Measurements from ENCODE around the gene TEAD3. TPM values are rescaled to one million over a fixed set of nuclear protein-coding genes. Genes with fewer than 3 reads are reported as not detected.

TEAD3 gene
- polyA plus RNA-seq, 5 donors = 32.0 to 56.7 (median 48.4) TPM

DNA sequence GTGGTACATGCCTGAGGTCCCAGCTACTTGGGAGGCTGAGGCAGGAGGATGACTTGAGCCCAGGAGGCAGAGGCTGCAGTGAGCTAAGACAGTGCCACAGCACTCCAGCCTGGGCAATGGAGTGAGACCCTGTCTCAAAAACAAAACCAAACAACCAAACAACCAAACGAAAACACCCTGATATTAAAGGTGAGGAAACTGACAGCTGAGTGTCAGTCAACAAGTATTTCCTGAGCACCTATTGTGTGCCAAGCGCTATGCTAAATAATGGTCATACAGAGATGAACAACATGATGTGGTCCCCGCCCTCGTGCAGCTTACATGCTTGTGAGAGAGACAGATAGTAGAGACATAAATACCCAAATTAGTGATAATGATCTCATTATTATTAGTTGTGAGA, 17.7 kb upstream of the TEAD3 start:
- no peak for DNase-seq

GRCh38 chr6:35512740-35513139, 15.9 kb upstream of the TEAD3 start, which contains the start of gene TULP1:
TSS of gene TULP1 (minus strand) at chr6:35512896. CDS start at chr6:35512858, 38 bp downstream.
- no peak for DNase-seq

DNA sequence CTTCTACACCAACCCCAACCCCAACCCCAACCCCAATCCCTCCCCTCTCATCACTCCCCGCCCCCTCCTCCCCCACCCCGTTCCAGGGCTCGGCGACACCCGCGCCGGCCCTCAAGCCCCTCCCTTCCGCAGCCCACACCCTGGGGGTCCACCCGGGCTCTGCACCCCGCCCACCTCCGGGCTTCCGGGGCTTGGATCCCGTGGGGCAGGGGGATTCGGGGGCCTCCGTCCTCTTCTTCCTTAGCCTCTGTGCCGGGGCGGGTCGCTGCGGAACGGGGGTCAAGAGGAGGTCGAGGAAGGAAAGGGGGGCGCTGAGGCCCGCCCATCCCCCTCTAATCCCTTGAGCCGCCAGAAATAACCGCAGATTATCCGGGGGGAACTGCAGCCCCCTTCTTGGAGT, 15.1 kb upstream of the TEAD3 start:
- DNase-seq = no peak

DNA sequence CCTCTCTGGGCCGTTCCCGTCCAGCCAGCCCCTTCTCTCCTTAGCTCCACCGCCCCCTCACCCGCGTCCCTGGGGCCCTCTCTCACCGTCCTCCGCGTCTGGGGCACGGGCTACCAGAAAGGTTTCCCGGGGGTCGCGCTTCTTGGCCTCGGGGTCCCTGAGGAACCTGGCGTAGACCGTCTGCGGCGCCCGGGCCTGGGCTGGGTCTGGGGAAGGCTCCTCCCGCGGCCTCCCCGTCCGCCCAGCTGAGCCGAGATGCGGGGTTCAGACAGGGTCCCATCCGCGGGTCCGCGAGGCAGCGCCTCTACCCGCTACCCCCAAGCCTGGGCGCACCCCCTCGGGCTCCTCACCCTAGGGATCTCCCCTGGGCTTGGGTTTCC, 14.7 kb upstream of the TEAD3 start:
- no peak for DNase-seq

DNA sequence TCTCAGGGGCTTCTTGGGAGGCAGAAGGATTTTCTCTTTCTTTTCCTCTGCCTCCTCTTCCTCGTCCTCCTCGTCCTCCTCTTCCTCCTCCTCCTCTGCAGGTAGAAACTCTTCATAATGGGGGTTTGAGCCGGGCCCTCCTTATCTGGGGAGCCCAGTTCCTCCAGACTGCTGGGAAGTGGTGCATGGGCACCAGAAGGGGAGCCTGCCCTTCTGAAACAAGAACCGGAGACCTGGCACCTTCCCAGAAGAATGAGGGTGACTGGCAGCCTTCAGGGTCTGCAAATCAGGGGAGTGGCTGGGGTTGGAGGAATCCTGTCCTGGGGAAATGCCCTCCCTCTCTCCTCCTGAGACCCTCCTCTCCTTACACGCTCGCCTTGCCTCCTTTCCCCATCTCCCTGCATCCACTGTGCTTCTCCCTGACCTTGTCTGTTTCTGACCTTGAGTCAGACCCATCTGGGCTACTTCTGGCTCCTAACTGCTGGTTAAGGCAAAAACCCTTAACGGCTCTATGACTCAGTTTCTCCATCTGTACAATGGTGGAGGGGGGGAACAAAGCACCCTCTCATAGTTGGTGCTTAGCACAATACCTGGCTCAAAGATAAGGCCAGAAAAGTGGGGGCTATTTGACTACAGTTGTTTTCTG, 14.2 kb upstream of the TEAD3 start:
- no peak for DNase-seq

DNA sequence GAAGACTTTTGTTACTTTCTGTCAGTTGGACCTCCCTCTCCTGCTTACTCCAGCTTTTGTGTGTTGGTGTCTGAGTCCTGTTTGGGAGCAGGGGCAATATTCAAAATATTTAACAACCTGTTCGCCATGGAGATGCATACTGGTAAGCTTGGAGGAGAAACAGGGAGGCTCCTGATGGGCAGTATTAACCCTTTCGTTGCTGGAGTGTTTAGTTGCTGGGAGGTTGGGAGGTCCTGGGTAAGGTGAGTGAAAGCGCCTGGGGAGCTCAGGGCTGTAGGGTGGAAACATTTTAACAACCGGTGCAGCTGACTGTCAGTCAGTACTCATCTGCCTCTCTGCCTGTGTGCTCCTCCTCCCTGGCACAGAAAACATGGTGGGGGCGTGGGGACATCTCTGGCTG, 11.7 kb upstream of the TEAD3 start:
- DNase-seq = no peak

DNA sequence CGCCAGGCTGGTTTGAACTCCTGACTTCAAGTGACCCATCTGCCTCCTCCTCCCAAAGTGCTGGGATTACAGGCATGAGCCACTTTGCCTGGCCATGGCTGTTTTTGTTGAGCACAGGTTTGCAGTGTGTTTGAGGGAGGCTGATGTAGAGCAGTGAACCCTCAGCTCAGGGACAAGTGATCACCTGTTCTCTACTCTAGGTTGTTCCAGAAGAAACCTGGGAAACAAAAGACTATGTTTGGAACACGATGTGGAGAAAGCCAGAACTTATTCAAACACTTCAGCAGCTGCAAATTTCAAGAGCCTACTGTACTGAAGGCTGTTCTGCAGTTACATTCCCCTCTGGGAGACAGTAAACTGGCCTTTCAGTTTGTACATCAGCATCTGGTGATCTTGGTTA, 11.1 kb upstream of the TEAD3 start:
- no peak for DNase-seq

DNA sequence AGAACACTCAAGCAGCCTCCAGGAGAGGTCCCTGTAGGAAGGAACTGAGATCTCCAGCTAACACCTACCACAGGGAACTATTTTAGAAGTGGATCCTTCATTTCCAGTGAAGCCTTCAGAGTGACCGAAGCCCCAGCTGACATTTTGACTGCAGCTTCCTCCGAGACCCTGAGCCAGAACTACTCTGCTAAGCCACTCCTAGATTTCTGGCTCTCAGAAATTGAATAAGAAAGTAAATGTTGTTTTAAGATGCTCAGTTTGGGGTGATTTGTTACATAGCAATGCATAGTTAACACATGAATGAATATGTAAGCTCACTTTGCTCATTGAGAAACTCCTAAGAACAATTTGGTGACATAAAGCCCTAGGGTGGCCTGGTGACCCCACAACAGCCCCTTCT, 10.3 kb upstream of the TEAD3 start:
- DNase-seq = no peak

GRCh38 chr6:35506536-35506935, 9.7 kb upstream of the TEAD3 start:
- DNase-seq = no peak

- DNase-seq = no peak
Observed at GRCh38 chr6:35505999-35506412, 9.1 kb upstream of the TEAD3 start.

- no peak for DNase-seq
Observed at GRCh38 chr6:35503534-35503933, 6.7 kb upstream of the TEAD3 start.

- no peak for DNase-seq
Observed at GRCh38 chr6:35501784-35502183, 4.9 kb upstream of the TEAD3 start.

GRCh38 chr6:35500782-35501181, 3.9 kb upstream of the TEAD3 start:
- DNase-seq = no peak

DNA sequence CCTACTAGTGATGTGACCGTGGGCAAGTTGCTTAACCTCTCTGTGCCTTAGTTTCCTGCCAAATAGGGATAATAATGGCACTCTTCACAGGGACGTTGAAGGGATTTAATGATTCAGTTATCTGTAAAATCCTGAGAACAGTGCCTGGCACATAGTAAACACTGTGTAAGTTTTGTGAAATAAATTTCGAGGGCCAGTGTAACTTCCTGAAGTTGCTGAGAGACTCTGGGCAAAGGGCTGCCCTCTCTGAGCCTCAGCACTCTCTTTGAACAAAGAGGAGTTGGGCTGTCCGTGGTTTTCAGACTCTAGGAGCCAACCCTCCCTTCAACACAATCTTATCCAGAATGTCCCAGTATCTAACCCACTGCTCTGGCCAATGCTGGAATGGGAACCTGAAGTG, 2.5 kb upstream of the TEAD3 start:
- DNase-seq = no peak

DNA sequence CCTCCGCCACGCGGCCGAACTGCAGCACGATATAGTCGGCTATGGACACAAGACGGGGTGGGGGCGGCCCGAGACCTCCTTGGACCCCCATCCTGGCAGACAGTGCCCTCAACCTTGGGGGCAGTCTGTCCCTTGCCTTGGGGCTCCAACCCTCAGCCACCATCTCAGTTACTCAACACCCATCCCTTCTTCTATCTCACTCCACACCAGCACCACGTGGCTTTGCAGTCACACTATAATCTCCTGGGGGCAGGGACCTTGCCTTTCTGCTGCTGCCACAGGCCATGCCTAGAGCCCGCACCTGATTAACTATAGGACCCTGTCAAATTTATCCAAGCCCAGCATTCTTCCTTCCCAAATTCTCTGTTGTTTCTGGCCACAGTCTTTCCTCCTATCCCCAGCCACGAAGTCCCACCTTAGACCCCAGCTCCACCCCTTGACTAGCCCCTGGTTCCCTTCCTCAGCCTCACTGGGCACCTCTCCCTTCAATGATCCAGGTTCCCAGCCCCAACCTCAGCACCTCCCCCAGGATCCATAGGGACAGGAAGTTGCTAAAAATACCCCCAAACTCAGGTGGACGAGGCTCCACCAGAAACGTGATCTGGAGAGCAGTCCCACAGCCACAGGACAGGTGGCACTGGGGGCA, 1.7 kb upstream of the TEAD3 start:
- DNase-seq = no peak

GRCh38 chr6:35497571-35498421, 917 bp upstream of the TEAD3 start:
- peak; percentile 89 to 90 for DNase-seq

GRCh38 chr6:35496036-35496840, 641 bp downstream of the TEAD3 start:
- no peak for DNase-seq

DNA sequence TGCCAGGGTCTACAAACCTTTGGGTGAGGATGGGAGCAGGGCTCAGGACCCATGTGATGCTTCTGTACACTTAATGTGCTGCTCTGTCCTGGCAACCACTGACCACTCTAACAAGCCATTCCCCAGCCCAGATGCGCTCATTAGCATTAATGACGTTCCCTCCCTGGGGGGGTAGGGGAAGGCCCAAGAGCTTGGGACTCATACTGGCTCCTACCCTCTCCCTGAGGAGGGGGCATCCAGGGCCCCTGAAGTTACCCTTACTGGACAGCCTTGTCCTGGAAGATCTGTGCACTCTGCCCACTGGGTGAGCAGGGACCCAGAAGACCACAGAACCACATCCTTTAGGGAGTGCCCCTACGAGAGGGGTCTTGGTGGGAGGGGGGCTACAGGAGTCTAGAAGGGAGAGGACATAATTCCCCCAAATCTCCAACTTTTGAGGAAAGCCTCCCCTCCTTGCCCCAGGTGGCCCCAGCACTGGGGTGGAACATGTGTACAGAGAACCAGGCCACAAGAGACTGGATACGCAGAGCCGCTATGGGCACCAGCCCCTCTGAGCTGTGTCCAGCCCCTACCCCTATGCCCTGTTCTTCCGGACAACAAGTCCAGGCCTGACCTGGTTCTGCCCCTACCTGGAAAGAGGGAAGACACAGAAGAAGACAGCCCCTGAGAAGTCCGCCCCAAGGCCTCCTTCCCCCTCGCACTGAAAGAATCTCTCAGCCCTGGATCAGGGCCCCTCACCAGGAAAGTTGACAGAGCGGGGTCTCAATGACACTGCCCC, 1.4 kb downstream of the TEAD3 start:
- no peak for DNase-seq

- no peak for DNase-seq
Observed at GRCh38 chr6:35494161-35494563, 2.7 kb downstream of the TEAD3 start.

- DNase-seq = no peak
Observed at GRCh38 chr6:35493307-35493983, 3.4 kb downstream of the TEAD3 start.

DNA sequence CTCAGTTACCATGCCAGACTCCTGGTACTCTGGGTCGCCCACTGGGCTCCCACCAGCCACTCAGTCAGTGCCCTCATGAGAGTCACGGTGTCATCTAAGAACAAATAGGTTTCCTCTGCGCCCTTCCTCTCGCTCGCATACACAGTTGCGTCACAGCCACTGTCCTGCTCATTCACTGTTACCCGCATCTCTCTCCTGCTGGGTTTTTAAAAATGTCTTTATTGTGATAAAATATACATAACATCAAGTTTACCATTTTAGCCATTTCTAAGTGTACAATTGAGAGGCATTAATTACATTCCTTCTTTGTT, 4.0 kb downstream of the TEAD3 start:
- DNase-seq = no peak
